B cell (primary cell): ENCODE data around the gene FEV. TPM values are rescaled to one million over a fixed set of nuclear protein-coding genes. Genes with fewer than 3 reads are reported as not detected.

Experiments used
- ATAC-seq: fragments of 200-7000 bp; cut with Tn5 transposase; one replicate; pipeline ENCODE4 v1.10.0; 2021; ENCODE audit warnings: low read depth, mild to moderate bottlenecking, moderate number of reproducible peaks, moderate library complexity
- CTCF ChIA-PET: fragments of 350-600 bp; sonication (Branson Sonifier 250); formaldehyde crosslinking; loops from one replicate; lab custom pipeline; 2021; ENCODE audit warnings: antibody characterized with exemption, inconsistent platforms; lab: Charles Lee
- POLR2A ChIA-PET: fragments of 350-600 bp; sonication (Branson Sonifier 250); formaldehyde crosslinking; loops from one replicate; lab custom pipeline; 2021; ENCODE audit warnings: antibody characterized with exemption; lab: Charles Lee
- DNase-seq: peaks from one replicate; pipeline ENCODE4 v3.0.0; 2013
- H2AFZ ChIP-seq: 2 replicates; pipeline ENCODE4 v1.6.1; 2012; ENCODE audit warnings: mild to moderate bottlenecking, low read depth, low read length; ENCODE audit not compliant: insufficient read depth, poor library complexity, severe bottlenecking
- H3K27ac ChIP-seq, 2 donors: 1 replicate in 1 of 2; 2 replicates in 1 of 2; pipeline ENCODE4 v1.5.1; 2012 to 2013; ENCODE audit warnings: low read length in 2 of 2, mild to moderate bottlenecking in 2 of 2, moderate library complexity in 1 of 2
- H3K27me3 ChIP-seq, 4 experiments: fragments of 200-600 bp in 1 of 4; sonication (generic) in 1 of 4; replicated peaks in 1 of 4; 1 replicate in 2 of 4; 2 replicates in 2 of 4; pipeline versions ENCODE4 v1.6.1 to v1.7.0; 2013 to 2016; ENCODE audit warnings: low read length in 3 of 4, mild to moderate bottlenecking in 2 of 4, mixed read lengths in 1 of 4, moderate library complexity in 1 of 4; ENCODE audit not compliant: insufficient read depth in 4 of 4, control insufficient read depth in 3 of 4; ENCODE audit errors: control extremely low read depth in 1 of 4
- H3K36me3 ChIP-seq, 2 experiments: replicated peaks in 1 of 2; 1 replicate in 1 of 2; 2 replicates in 1 of 2; pipeline versions ENCODE4 v1.6.1 to v1.7.1; 2013; ENCODE audit warnings: low read length in 1 of 2; ENCODE audit not compliant: insufficient read depth in 2 of 2, control insufficient read depth in 1 of 2; ENCODE audit errors: control extremely low read depth in 1 of 2, extremely low read depth in 1 of 2
- H3K4me1 ChIP-seq, 2 donors: fragments of 200-600 bp in 1 of 2; sonication (generic) in 1 of 2; 1 replicate in 1 of 2; 2 replicates in 1 of 2; pipeline versions ENCODE4 v1.5.1 to v1.6.1; 2013 to 2017; ENCODE audit warnings: low read length in 2 of 2; ENCODE audit not compliant: control insufficient read depth in 2 of 2, insufficient read depth in 2 of 2
- H3K4me2 ChIP-seq: replicated peaks from 2 replicates; pipeline ENCODE3; 2012; ENCODE audit warnings: mild to moderate bottlenecking, low read depth, low read length; ENCODE audit not compliant: poor library complexity, severe bottlenecking
- H3K4me3 ChIP-seq, 5 experiments: fragments of 200-600 bp in 1 of 5; sonication (generic) in 1 of 5; 1 replicate in 3 of 5; 2 replicates in 2 of 5; pipeline versions ENCODE4 v1.5.1 to v1.7.0; 2011 to 2016; ENCODE audit warnings: low read length in 4 of 5, mild to moderate bottlenecking in 4 of 5, low read depth in 2 of 5, control low read depth in 1 of 5, moderate library complexity in 1 of 5; ENCODE audit not compliant: insufficient read depth in 1 of 5; ENCODE audit errors: control extremely low read depth in 1 of 5, extremely low read depth in 1 of 5
- H3K79me2 ChIP-seq: fragments of 200-600 bp; sonication (generic); one replicate; pipeline ENCODE4 v1.6.0; 2016; ENCODE audit warnings: low read length; ENCODE audit not compliant: control insufficient read depth, insufficient read depth
- H3K9ac ChIP-seq: fragments of 200-600 bp; sonication (generic); 2 replicates; pipeline ENCODE4 v1.6.1; 2017; ENCODE audit warnings: mild to moderate bottlenecking, low read length, moderate library complexity
- H3K9me3 ChIP-seq, 3 donors: one replicate each; pipeline versions ENCODE4 v1.6.1 to v1.7.1; 2013; ENCODE audit warnings: low read length in 2 of 3; ENCODE audit not compliant: control insufficient read depth in 2 of 3, insufficient read depth in 1 of 3; ENCODE audit errors: control extremely low read depth in 1 of 3
- H4K20me1 ChIP-seq: 2 replicates; pipeline ENCODE4 v1.6.0; 2012; ENCODE audit warnings: mild to moderate bottlenecking, low read length; ENCODE audit not compliant: insufficient read depth, control insufficient read depth, poor library complexity, severe bottlenecking
- H3K27ac Mint-ChIP-seq: one replicate; pipeline ENCODE4 v1.8.0; 2021; ENCODE audit warnings: mixed read lengths
- H3K27me3 Mint-ChIP-seq: one replicate; pipeline ENCODE4 v1.8.0; 2021; ENCODE audit warnings: mixed read lengths
- H3K4me1 Mint-ChIP-seq: one replicate; pipeline ENCODE4 v1.8.0; 2021; ENCODE audit warnings: mixed read lengths
- H3K4me3 Mint-ChIP-seq: one replicate; pipeline ENCODE4 v1.8.0; 2021; ENCODE audit warnings: mixed read lengths
- H3K9me3 Mint-ChIP-seq: one replicate; pipeline ENCODE4 v1.8.0; 2022; ENCODE audit warnings: mixed read lengths; ENCODE audit not compliant: insufficient read depth
- CTCF ChIP-seq: fragments of 200-600 bp; IDR thresholded peaks from one replicate; pipeline ENCODE4 v1.8.0; 2022; ENCODE audit warnings: antibody characterized with exemption, mild to moderate bottlenecking
- EZH2 ChIP-seq: IDR thresholded peaks from 2 replicates; pipeline ENCODE4 v1.6.1; 2012; ENCODE audit warnings: borderline replicate concordance, low read depth, mild to moderate bottlenecking, moderate library complexity, low read length; ENCODE audit not compliant: insufficient read depth, poor library complexity, severe bottlenecking
- WGBS: methylation state at CpG from one replicate; pipeline ENCODE4 v1.1.5; 2013; ENCODE audit warnings: missing lambda C conversion rate; ENCODE audit not compliant: insufficient coverage; 5-methylcytosine and 5-hydroxymethylcytosine counted together
- intact Hi-C: fragments of 100-400 bp; cut with micrococcal nuclease; formaldehyde crosslinking; loops from one replicate; pipeline ENCODE4 v1.10.0; 2022
- polyA minus RNA-seq: library from RNA; depleted of rRNA, polyadenylated mRNA; stranded (reverse); fragments of >200 nt; gene quantifications from 2 replicates; pipeline ENCODE4 v1.2.3, GENCODE V29; 2012
- polyA plus RNA-seq: library from polyadenylated mRNA; depleted of rRNA; stranded (reverse); fragments of >200 nt; gene quantifications from 2 replicates; pipeline ENCODE4 v1.2.3, GENCODE V29; 2012
- total RNA-seq, 2 donors: library from RNA; stranded (reverse); fragments of 120-200 nt in 1 of 2; gene quantifications; 1 replicate in 1 of 2; 2 replicates in 1 of 2; pipeline versions ENCODE4 v1.2.3 to v1.2.4, GENCODE V29; 2013 to 2022

Gene FEV
- total RNA-seq: not detected in 2 replicates
- not detected for total RNA-seq (2013)
- not detected in 2 replicates for polyA plus RNA-seq
- polyA minus RNA-seq: not detected in 2 replicates

GRCh38 chr2:218985021-218985324, at the start of gene FEV:
Gene FEV (minus strand): TSS chr2:218985184. CDS start chr2:218985075, 109 bp downstream.
- Histone ChIP-seq H3K27me3 (peaks cover 0 to 90% (median 62%) of the 10 kb centered on the region in 4 experiments), H3K79me2 (no peaks in the 10 kb centered on the region), H2AFZ (peak within 1 kb of the TSS; percentile 22), H3K4me3 (no peak within 1 kb of the TSS), H4K20me1 (no peaks in the 10 kb centered on the region), H3K9me3 (peaks cover 0 to 43% (median 0%) of the 10 kb centered on the region in 3 donors), H3K36me3 (no peaks in the 10 kb centered on the region), H3K4me2 (peak within 1 kb of the TSS; percentile 46), H3K9ac (no peak within 1 kb of the TSS), H3K27ac (no peak within 1 kb of the TSS), H3K4me1 (peaks cover 32 to 66% of the 10 kb centered on the region in 2 donors)
- ATAC-seq: no peak
- CTCF ChIA-PET: no interaction called here
- Mint-ChIP-seq H3K4me3 (peak within 1 kb of the TSS; percentile 35), H3K27me3 (peaks cover 65% of the 10 kb centered on the region), H3K9me3 (no peaks in the 10 kb centered on the region), H3K4me1 (peaks cover 27% of the 10 kb centered on the region), H3K27ac (no peak within 1 kb of the TSS)
- no peak for TF ChIP-seq CTCF
- TF ChIP-seq EZH2: no peak
- WGBS: 10% methylated on average over 16 of the region's 32 CpGs
- intact Hi-C loops: no loop called here
- POLR2A ChIA-PET: no interaction called here
- no peak for DNase-seq

DNA sequence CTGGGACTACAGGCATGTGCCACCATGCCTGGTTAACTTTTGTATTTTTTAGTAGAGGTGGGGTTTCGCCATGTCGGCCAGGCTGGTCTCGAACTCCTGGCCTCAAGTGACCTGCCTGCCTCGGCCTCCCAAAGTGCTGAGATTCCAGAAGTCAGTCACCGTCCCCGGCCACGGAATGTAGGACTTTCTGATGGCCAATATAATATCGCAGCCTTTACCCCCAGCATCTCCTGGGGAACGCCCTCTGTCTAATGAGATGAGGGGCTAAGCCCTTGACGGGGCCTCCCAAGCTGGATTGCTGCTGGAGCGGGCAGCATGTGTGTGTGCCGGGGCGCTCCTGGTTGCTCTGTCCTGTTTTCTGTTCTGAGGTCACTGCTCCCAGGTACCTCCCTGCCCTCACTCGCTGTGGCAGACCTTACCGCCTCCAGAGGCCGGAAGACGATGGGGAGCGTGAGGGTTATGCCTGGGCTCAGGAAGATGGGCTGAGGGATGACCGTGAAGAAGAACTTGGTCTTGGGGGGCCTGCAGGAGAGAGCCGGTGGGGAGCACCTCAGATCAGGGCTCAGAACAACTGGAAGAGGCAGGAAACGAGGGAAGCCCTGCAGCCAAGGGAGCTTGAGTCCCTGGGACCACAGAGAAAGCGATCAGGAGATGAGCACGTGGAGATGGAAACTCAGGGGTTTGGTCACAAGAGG, 47.2 kb upstream of the FEV start:
- 90% methylated on average over 19 of the region's 23 CpGs for WGBS
- peaks cover 54% of the 10 kb centered on the region for H3K27me3 Mint-ChIP-seq
- H3K4me1 Mint-ChIP-seq: no peaks in the 10 kb centered on the region
- no peak overlapping the region for H2AFZ ChIP-seq
- no peak overlapping the region for H3K9ac ChIP-seq
- H3K9me3 Mint-ChIP-seq: no peaks in the 10 kb centered on the region
- no peaks in the 10 kb centered on the region for H3K36me3 ChIP-seq
- H3K79me2 ChIP-seq: no peaks in the 10 kb centered on the region
- ChIA-PET CTCF (interaction anchor here (0.7 to 1.9 kb wide), 6 partner anchors 10 to 540 kb away, joined by 3 to 6 read pairs (median 4); no protein-coding TSS in a partner anchor), POLR2A (no interaction called here)
- no peak overlapping the region for H3K27ac Mint-ChIP-seq
- no peaks in the 10 kb centered on the region for H4K20me1 ChIP-seq
- H3K4me3 Mint-ChIP-seq: no peak overlapping the region
- H3K27ac ChIP-seq: no peak overlapping the region
- H3K27me3 ChIP-seq: peaks cover 0 to 24% (median 3%) of the 10 kb centered on the region in 4 experiments
- TF ChIP-seq CTCF (no peak), EZH2 (no peak)
- DNase-seq (no peak), ATAC-seq (no peak)
- H3K4me2 ChIP-seq: no peak overlapping the region
- peaks cover 0 to 6% (median 0%) of the 10 kb centered on the region in 3 donors for H3K9me3 ChIP-seq
- H3K4me3 ChIP-seq: no peak overlapping the region
- intact Hi-C loops: no loop called here
- H3K4me1 ChIP-seq: no peaks in the 10 kb centered on the region
